NCI-H1436 treated with DMSO at 0.1 percent for 48 hours (cell line): Measurements from ENCODE around the gene POLN.

Experiments used
- DNase-seq: peaks from one replicate; lab custom pipeline; 2025; lab: John Stamatoyannopoulos, UW

POLN gene

DNA sequence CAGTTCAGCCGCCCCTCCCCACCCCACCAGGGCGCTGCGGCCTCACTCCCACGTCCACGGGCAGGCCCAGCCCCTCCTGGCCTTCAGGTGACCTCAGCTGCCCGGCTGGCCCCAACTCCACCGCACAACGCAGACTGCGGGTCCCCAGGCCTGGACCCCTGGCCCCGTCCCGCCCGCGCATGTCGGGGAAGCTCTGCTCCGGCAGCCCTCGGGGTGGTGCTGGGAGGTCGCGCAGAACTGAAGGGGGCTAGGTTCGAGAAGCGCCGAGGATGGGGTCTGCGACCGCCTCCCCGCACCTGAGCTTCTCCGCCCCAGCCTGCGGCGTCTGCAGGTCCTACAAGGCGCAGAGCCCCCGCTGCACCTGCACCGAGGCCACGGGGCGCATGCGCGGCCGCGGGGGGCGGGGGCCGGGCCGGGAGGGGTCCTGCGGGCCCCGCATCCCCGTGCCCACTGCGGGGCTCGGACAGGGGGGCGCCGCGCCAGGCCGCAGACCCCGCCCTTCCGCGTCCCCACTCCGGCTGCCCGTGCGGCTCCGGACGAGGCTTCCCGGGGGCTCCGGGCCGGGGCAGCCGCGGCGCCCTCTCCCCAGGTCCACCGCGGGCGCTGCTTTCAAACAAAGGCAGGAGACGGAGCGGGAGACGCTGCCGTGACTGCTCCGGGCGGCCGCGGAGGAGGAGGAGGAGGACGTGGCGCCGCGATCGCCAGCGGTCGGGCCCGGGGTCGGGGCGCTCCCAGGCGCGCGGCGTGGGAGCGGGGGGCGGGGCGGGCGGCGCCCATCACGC lies 183.5 kb downstream of the POLN start:
- DNase-seq: no peak

DNA sequence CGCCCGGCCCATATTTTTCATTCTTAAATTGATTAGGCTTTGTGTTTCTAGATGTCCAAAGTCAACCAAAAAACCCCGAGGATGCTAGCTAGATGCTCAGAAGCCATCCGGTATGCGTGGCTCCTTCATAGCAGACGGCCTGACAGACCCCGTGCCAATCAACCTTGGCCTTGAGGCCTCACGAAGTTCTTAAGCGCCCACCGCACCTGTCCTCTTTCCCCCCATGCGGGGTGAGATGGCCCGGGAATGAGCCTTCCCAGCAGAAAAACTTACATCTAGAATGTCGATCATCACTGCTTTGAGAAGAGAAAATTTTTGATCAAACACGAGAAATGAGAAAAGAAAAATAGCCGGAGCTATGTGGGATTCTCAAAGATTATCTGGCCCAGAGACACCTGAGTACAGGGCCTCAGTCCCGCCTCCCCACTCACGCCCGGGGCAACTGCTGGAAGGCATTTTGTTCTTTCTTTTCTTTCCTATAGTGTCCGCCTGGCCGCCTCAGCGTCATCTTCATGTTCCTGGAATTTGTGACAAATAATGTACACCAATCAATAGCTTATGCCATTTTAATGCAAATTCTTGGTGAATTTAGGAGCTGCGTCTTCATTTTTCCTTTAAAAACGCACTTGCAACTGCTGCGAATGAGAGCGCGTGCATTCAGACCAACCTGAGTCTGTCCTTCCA lies 184.4 kb downstream of the POLN start:
- DNase-seq: no peak

DNA sequence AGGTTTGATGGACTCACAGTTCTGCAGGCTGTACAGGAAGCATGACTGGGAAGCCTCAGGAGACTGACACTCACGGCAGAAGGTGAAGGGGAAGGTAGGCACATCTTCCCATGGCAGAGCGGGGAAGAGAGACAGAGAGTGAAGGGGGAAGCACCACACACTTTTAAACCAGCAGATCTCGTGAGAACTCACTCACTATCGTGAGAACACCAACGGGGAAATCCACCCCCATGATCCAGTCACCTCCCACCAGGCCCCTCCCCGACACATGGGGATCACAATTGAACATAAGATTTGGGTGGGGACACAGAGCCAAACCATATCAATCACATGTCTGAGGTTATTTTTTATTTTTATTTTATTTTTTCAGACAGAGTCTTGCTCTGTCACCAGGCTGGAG lies 187.7 kb downstream of the POLN start:
- no peak for DNase-seq

DNA sequence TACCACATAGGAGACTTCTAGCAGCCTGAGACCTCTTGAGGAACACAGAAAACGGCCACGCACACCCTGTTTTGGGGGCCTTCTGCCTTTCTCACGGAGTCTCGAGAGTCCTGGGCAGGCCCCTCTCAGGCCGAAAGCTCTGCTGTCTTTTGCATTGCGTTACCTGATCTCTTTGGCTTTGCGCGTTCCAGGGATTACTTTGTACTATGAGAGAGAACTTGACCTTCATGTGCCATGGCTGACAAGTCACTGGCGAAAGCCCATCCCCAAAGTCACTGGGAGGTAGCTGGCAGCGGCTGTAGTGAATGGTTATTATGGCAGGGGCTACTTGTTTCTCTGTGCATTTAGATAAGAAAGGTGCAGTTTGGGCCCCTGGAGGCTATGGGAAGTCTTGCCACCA lies 190.8 kb downstream of the POLN start:
- DNase-seq: no peak

DNA sequence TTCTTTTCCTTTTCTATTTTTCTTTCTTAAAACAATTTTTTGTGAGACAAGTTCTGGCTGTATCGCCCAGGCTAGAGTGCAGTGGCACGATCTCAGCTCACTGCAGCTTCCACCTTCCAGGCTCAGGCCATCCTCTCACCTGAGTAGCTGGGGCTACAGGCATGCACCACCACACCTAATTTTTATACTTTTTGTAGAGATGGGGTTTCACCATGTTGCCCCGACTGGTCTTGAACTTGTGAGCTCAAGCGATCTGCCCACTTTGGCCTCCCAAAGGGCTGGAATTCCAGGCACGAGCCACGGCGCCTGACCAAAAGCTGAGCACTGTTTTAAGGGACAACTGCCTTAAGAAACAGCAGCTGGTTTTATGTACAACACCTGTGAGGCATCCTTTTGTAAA lies 192.1 kb downstream of the POLN start:
- DNase-seq: no peak

DNA sequence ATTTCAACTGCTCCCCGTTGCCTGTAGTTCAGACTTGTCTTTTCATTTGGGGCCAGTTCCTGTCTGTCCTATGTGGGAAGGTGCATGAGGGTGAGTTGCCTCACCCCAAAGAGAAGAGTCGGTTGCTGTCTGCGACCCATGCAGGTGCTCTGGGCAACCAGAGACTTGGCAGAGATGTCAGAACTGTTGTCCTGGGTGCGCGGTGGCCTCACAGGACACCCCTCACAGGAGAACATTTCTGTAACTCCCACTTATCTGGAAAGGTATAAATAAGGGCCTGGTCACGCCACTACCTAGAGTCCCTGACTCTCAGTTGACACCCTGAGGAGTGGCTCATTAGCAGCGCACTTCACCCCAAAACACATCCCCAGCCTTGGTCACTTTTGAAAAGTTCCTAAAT lies 192.5 kb downstream of the POLN start:
- DNase-seq: no peak

DNA sequence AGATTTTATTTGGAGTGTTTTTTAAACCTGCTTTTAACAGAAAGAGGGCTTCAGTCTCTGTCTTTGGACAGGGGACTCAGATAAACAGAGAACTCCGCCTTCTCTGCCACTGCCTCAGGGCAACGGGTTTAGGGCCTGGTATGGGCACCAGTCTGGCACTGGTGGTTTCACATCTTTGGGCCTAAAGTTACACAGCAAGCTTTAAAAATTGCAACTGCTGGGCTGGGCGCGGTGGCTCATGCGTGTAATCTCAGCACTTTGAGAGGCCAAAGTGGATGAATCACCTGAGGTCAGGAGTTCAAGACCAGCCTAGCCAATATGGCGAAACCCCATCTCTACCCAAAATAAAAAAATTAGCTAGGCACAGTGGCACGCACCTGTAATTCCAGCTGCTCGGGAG lies 193.1 kb downstream of the POLN start:
- DNase-seq: no peak

DNA sequence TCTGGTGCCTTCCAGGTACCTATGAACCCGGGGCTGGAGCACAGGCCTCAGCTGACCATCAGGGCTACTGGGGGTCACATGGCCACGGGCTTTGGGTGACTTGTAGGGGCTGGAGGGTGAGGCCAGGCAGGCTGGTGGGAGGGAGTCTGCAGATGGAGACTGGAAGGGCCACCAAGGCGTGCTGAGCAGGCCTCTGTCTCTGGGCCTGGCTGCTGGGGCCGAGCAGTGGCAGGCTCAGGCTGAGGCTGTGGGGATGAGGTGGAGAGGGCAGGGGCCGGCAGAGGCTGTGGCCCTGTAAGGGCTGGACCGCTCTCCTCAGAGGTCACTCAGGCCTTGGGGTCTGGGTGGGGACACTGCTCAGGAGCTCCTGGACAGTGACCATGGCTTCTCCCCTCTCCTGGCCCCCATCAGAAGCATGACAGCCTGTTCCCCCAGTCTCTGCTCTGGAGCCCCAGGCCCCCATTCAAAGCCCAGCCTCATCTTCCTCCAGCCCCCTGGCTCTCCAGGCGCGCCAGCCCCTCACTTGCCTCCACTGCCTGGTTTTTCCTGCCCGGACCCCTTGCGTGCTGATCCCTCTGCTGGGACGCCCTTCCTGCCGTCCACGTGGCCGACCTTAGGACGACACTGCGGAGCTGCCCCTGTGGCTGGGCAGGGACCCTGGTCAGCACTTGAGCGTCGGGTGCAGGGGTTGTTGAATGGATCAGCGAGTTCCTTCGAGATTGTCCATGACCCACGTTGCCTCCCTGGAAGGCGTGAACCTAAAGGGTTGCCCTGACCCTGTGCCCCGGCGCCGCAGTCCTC lies 193.9 kb downstream of the POLN start:
- DNase-seq: no peak

DNA sequence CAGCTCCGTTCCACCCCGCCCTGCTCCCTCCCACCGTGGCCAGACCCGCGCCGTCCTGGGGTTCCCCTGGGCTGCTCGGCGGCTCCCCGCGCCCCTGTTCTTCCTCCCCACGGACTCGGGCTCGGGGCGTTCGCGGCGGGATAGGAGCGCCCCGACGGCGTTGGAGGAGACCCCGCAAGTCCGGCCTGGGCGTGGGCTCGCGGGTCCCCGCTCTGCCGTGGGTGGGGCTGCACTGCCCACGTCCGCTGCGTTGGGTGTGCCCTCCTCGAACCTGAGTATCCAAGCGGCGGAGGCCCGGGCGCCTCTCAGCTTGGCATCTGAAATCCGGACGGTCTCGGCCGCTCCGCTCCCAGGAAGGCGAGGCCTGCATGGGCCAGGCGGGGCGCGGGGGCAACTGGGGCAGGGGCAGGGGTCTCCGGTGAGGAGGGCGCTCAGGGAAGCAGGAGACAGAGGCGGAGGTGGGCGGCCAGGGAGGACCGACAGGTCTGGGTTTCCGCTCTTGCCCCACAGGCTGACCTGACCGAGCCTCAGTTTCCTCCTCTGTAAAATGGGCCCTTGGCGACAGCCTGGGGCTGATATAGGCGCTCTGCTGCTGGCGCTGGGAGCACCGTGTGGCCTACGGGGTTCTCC lies 194.8 kb downstream of the POLN start:
- DNase-seq: no peak

DNA sequence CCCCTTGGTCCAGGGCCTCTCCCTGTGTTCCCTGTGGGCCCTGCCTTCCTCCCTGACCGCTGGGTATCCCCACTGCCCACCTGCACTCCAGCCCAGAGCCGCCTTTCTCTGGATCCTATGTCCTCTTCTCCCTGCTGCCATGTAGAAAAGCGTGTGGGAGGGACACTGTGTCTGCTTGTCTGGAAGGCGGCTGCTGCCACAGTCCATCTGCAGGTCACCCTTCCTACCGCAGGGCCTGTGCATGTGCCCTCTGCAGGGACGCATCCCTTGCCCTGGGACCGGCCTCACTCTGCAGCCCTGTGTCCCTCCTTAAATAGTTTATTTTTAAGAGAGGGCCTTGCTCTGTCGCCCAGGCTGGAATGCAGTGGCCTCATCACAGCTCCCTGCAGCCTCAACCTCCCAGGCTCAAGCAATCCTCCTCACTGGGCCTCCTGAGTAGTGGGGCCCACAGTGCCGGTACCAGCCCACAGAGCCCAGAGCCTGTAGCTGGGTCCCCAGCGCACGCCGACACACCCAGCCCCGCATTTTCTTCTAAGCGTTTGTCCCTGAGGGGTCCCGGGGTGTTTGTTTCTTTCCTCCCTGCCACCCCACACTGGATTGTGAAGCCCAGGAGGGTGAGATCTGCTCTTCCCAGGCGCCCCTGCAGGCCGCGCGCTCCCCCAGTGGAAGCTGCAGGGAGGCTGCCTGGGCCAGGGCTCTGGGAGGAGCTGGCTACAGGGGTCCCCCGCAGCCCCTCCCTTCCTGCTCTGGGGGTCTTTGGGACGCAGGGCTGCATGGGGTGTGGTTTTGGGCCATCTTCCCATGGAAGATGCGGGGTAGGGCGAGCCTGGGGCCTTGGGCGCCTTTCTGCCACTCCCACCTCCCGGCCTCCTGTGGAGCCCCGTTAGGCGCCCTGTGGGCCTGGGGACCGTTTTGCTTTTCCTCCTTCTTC lies 195.6 kb downstream of the POLN start:
- DNase-seq: no peak

DNA sequence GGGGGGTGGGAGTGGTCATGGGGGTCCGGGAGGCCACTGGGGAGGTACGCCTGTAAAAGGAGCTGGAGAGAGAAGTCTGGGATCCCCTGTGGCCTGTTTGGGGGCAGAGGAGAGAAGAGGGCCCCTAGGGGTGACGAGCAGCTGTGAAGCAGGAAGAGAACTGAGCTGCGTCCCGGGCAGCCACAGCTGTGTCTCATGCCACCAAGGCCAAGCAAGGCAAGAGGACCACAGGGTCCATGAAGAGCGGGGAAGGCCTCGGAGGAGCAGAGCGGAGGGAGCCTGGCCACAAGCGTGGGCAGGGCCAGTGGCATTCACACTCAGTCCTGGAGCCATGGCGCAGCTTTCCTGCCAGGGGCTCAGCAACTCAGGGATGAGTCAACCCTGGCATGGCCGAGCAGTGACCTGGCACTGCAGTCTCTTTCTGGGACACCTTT lies 196.4 kb downstream of the POLN start:
- no peak for DNase-seq

DNA sequence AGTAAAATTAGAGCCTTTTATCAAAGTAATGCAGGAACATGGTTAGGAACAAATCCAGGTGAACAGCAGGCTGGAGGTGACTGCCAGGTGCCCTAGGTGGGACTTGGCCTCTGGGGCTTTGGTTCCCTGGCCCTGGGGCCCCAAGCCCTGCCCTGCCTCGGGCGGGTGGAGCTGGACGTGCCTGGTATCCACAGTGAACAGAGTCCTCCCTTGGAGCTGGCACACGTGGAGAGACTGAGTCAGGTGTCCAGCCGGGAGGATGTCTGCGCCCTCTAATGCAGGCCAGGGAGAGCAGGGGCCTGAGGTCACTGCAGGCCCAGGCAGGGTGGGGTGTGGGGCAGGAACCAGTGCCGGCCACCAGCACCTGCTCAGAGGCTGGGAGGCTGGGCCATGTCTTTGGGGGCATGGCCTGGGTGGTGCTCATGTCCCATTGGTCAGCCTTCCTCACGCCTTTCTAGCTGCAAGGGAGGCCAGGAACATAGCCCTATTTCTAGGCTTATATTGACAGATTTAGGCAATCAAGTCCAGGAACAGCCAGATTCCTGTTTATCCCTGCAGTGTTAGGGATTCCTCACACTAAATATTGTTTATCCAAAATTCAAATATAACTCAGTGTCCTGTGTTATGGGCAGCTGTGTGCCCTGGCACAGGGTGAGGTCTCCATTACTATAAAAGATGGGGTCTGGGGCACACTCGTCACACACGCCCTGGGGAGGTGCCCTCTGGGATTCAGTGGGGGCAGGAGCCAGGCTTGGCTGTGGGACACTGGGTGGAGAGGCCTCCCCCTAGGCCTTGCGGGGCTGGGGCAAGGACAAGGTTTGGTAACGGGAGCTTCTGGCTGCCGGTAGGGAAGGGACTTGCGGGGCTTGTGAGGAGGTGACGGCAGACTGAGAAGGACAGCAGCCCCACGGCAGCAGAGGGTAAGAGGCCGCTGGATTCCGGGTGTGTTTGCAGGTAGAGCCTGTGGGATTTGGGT lies 197.1 kb downstream of the POLN start:
- no peak for DNase-seq

DNA sequence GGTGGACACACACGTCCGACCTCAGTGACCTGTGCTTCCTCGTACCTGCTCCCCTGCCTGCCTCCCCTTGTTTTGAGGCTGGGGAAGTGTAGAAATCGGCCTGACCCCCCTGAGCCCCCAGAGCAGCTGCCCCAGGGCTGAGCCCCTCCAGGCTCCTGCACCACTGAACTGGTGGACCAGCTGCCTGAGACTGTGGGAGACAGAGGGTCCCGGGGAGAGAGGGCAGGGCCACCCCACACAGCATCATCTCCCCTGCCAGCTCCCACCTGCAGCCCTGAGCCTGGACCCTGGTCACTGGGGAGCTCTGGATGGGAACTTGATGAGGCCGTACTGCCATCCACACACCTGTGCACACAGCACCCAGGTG lies 197.8 kb downstream of the POLN start:
- DNase-seq: no peak

DNA sequence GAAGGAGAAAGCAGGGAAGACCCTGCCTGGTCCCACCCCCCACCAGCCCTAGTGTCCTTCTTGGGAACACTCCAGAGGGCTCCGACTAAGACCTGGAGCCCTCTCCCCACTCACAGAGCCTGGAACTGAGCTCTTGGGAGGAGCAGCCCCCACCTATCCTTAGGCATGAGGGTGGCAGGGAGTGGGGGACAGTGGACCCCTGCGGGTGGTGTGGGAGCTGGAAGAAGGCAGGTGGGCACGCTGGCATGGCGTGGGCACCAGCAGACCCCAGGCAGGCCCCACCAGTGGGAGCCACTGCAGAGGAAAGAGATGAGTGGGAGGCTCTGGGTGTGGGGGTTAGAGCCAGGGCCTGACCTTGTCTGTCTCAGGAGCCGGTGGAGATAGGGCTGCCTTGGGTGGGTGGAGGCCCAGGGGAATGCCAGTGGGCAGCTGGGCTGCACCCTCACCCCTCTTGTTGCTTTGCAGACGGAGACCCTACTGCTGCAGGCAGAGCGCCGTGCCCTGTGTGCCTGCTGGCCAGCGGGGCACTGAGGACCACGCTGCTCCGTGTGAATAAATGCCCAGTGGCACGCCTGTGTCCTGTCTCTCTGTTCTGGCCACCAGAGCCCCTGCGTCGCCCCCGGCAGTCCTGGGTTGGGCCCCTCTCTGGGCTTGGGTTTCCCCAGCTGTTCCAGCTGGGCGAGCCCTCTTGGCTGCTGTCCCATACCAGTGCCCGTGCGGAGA lies 198.4 kb downstream of the POLN start:
- DNase-seq: no peak

DNA sequence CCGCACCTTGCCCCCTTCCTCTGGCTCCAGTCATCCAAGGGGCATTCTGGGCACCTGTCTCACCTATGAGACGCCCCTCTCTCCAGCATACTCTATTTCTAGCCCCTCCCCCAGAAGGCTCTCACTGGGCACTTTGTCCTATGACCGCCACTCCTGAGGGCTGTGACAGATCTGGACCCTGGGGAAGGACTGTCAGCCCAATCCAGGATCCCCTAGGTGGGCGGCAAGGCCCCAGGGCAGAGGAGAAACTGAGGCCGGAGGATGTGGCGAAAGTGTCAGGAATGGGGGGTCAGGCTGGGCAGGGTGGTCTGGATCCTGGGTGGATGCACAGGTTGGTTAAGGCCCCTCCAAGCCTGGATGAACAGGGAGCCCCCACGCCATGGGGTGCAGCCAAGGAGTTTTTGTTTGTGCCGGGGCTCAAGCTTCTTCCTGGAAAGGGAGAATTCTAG lies 198.9 kb downstream of the POLN start:
- no peak for DNase-seq

DNA sequence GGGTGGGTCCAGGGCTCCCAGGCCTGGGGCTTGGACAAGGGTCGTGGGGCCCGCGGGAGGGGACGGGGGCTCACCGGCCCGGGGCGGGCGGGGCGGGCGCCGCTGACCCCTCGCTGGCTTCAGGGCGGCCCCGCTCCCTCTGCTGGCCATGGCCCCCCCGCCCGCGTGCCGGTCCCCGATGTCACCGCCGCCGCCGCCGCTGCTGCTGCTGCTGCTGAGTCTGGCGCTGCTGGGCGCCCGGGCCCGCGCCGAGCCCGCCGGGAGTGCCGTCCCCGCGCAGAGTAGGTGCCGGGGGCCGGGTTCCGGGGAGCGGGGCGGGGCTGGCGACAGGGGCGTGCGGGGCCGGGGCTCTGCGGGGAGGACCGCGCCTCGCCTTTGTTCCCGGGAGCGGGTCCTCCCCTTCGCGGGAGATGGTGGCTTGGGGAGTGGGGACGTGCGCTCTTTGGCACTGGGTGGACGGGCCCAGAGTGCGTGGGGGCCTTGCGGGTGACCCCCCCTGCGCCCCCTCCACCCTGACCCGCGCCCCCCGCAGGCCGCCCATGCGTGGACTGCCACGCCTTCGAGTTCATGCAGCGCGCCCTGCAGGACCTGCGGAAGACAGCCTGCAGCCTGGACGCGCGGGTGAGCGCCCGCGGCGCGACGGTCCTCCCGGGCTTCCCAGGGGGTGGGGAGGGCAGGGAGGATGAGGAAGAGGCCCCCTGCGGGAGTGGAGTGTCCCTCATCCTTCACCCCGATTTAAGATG lies 199.5 kb downstream of the POLN start:
- DNase-seq: no peak

DNA sequence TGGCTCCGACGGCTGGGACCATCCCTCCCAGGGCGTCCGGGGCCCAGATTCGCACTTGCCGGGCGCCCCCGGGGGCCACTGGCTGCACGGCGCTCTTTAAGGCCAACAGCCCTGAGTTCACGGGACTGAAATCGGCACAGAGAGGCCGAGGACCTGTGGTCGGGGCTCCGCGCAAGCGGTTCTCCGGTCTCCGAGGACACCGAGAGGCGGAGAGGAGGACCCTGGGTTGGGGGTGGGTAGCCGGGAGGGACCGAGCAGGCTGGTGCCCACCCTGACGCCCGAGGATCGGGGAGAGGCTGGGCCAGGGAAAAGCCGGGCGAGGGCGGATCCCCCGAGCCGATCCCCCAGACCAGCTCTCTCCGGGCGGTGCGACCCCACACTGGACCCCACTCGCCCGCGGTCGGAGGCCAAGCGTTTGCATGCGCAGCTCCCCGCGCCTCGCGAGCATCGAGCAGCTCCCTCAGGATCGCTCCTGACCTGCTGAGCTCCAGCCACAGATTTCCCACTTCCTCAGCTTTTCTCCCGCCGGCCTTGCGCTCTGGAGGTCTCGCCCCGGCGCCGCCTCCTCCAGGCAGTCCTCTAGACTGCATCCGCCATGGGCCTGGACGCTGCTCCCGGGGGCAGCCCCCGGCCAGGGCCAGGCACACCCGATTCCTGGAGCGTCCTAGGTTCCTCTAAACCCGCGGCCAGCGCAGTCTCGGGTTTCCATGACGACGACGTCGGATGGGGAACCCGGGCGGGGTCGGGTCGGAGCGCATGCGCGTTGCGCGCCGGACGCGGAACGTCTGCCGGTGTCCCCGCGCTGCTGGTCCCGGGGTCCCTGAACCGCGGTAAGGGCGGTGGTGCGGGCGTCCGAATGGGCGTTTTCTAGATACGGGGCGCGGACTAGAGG lies 200.4 kb downstream of the POLN start:
- DNase-seq: peak; percentile 23
